Ovary (tissue), 9 donors: ENCODE results near the gene ACAD11. TPM values are rescaled to one million over a fixed set of nuclear protein-coding genes. Genes with fewer than 3 reads are reported as not detected.
"Not testable (repeated sequence)": the region's sequence is repeated elsewhere in the genome, so short reads cannot be mapped to it uniquely, and the experiment has no call there.

Experiments used
- DNase-seq, 5 donors: peaks; one replicate each; pipeline ENCODE4 v3.0.0-alpha.2; 2019 to 2020
- H3K27ac ChIP-seq, 2 donors: fragments of 200-600 bp; one replicate each; pipeline versions ENCODE4 v1.5.1 to v1.8.0; 2019 to 2022
- H3K27me3 ChIP-seq: fragments of 200-600 bp; one replicate; pipeline ENCODE4 v1.8.0; 2022
- H3K36me3 ChIP-seq: fragments of 200-600 bp; sonication (generic); one replicate; pipeline ENCODE4 v1.5.1; 2019
- H3K4me1 ChIP-seq: one replicate; pipeline ENCODE4 v1.8.1; 2013; ENCODE audit warnings: mild to moderate bottlenecking, moderate library complexity; ENCODE audit not compliant: insufficient read depth
- H3K4me3 ChIP-seq: fragments of 200-600 bp; sonication (generic); one replicate; pipeline ENCODE4 v1.5.1; 2017
- H3K9me3 ChIP-seq, 2 donors: fragments of 200-600 bp in 1 of 2; sonication (generic) in 1 of 2; one replicate each; pipeline versions ENCODE4 v1.5.1 to v1.8.1; 2013 to 2019; ENCODE audit warnings: mild to moderate bottlenecking in 1 of 2, moderate library complexity in 1 of 2
- CTCF ChIP-seq, 3 donors: fragments of 450-650 bp in 2 of 3; fragments of 200-600 bp in 1 of 3; IDR thresholded peaks; one replicate each; pipeline versions ENCODE4 v1.5.1 to v1.8.0; 2016 to 2022; ENCODE audit warnings: antibody characterized with exemption in 3 of 3, mild to moderate bottlenecking in 1 of 3
- EP300 ChIP-seq: sonication (generic); formaldehyde crosslinking; IDR thresholded peaks from one replicate; pipeline ENCODE4 v1.6.1; 2017; ENCODE audit warnings: antibody characterized with exemption
- POLR2A ChIP-seq: fragments of 450-650 bp; IDR thresholded peaks from one replicate; pipeline ENCODE4 v1.6.1; 2017; ENCODE audit warnings: antibody characterized with exemption, mild to moderate bottlenecking, moderate library complexity
- WGBS, 3 donors: extraction: QIAGEN DNeasy Blood & Tissue Kit in 1 of 3; methylation state at CpG; one replicate each; pipeline versions ENCODE4 v1.1.5 to v1.1.7; 2013 to 2017; 5-methylcytosine and 5-hydroxymethylcytosine counted together
- intact Hi-C, 4 donors: fragments of 100-400 bp; cut with DNase I; formaldehyde crosslinking; loops; one replicate each; pipeline versions ENCODE4 v1.11.0 to v1.15.1; 2022 to 2023
- polyA plus RNA-seq, 2 donors: library from polyadenylated mRNA; stranded (reverse); fragments of 200-250 nt in 1 of 2; fragments of 350-450 nt in 1 of 2; fragmentation: Illumina TruSeq in 1 of 2; extraction: RNeasy Lipid Tissue Mini Kit (QIAGEN cat#74804) in 1 of 2; gene quantifications; one replicate each; pipeline ENCODE4 v1.2.3, GENCODE V29; 2013 to 2014
- total RNA-seq, 7 donors: library from RNA; depleted of rRNA in 2 of 7; stranded (reverse); fragments of >200 nt in 2 of 7; fragmentation: NEBNext Ultra II Directional in 3 of 7; extraction: Animal tissue kit (Norgen Biotek cat#: 25700) in 3 of 7; gene quantifications; one replicate each; pipeline versions ENCODE4 v1.1.0 to v1.2.4, GENCODE V29; 2016 to 2023
- donor health status: DM: no; HTN: no; CAD: no; lungs with moderate emphysema.
- donor health status: DM: no; HTN: no; CAD: no.
- donor health status: Bipolar disorder and iron deficiency.
- donor health status: DM: yes; HTN: yes; CAD: no.
- donor health status: DM: no; HTN: no; CAD: no.
- donor health status: DM: yes; HTN: yes; CAD: no.

Gene ACAD11
- total and polyA plus RNA-seq, 9 donors = 18.7 to 48.8 (median 25.8) TPM

- WGBS, 3 donors = 25 to 43% (median 42%) methylated on average over 1 of the region's 1 CpG
- no peaks in the 10 kb centered on the region for H3K4me1 ChIP-seq
- no peak for DNase-seq
- H3K27me3 ChIP-seq = no peaks in the 10 kb centered on the region
- intact Hi-C loops = no loop called here
- H3K4me3 ChIP-seq = no peak overlapping the region
- no peaks in the 10 kb centered on the region for H3K36me3 ChIP-seq
- no peaks in the 10 kb centered on the region for H3K9me3 ChIP-seq
- TF ChIP-seq CTCF (IDR thresholded peaks at IDR 0.05) (no peak), POLR2A (no peak), EP300 (no peak)
- H3K27ac ChIP-seq = no peak overlapping the region
These were observed 53.5 kb downstream of the ACAD11 start for GRCh38 chr3:132606085-132606484.

DNA sequence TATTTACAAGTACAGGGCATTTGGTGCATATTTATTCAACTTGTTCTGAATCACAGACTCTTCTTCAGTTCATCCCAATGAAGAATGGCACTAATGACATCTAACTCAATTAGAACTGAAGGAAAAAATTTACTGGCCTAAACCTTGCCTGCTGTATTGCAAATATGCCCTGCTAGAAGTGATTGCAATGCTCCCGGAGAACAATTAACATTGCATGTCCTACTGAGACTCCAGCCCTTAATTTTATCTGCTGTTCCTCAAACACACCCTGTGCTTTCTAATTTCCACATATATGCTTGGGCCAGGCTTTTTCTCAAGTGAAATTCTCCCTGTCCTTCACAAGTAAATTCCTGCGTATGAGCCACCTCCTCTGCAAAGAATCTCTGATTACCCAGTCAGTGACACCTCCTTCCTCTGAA is 54.2 kb downstream of the ACAD11 start:
- TF ChIP-seq EP300 = no peak
- TF ChIP-seq POLR2A = no peak
- TF ChIP-seq CTCF (IDR thresholded peaks at IDR 0.05) = no peak
- no peak overlapping the region for H3K27ac ChIP-seq
- intact Hi-C loops = no loop called here

GRCh38 chr3:132600614-132601013 is 59.0 kb downstream of the ACAD11 start:
- intact Hi-C loops, DNase-seq, H3K4me1 ChIP-seq, H3K9me3 ChIP-seq, H3K4me3 ChIP-seq, H3K36me3 ChIP-seq, H3K27me3 ChIP-seq, H3K27ac ChIP-seq: not testable (repeated sequence)
- WGBS, 3 donors = no CpG with 5 or more reads among the region's 1 CpG

More for the DNA sequence above, 54.2 kb downstream of the ACAD11 start:
- no peaks in the 10 kb centered on the region for H3K36me3 ChIP-seq
- H3K4me1 ChIP-seq = no peaks in the 10 kb centered on the region
- no peaks in the 10 kb centered on the region for H3K27me3 ChIP-seq
- DNase-seq = no peak
- H3K9me3 ChIP-seq = no peaks in the 10 kb centered on the region
- H3K4me3 ChIP-seq = no peak overlapping the region
- WGBS, 3 donors = 50 to 76% (median 64%) methylated on average over 2 of the region's 2 CpGs

DNA sequence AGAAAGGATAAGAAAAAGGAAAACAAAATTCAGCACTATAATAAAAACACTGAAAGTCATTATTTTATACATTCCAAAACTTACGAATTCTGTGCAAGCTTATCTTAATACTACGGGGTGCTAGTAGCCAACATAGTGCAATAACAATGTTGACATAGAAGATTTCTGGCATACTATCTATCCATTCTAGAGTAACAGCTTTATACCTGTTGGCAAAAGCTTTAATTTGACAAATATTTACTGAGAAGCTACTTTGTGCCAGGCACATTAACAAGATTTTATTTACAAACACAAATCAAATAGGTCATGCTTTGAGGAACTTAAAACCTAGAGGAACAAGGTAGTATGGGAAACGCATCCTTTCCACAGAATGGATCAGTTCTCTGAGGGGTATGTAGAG is 61.4 kb downstream of the ACAD11 start:
- no peak for TF ChIP-seq EP300
- no peak for TF ChIP-seq POLR2A
- TF ChIP-seq CTCF (IDR thresholded peaks at IDR 0.05) = no peak
- H3K4me3 ChIP-seq = no peak overlapping the region
- H3K36me3 ChIP-seq = no peaks in the 10 kb centered on the region
- H3K27ac ChIP-seq = no peak overlapping the region
- H3K9me3 ChIP-seq = no peaks in the 10 kb centered on the region
- intact Hi-C loops = no loop called here
- 38 to 42% (median 38%) methylated on average over 3 of the region's 3 CpGs for WGBS, 3 donors
- no peaks in the 10 kb centered on the region for H3K27me3 ChIP-seq
- no peaks in the 10 kb centered on the region for H3K4me1 ChIP-seq
- DNase-seq = no peak

GRCh38 chr3:132597660-132598059 is 61.9 kb downstream of the ACAD11 start:
- H3K36me3 ChIP-seq = no peaks in the 10 kb centered on the region
- no peaks in the 10 kb centered on the region for H3K4me1 ChIP-seq
- H3K27me3 ChIP-seq = no peaks in the 10 kb centered on the region
- no peak for DNase-seq
- TF ChIP-seq EP300 (no peak), CTCF (IDR thresholded peaks at IDR 0.05) (no peak), POLR2A (no peak)
- no peaks in the 10 kb centered on the region for H3K9me3 ChIP-seq
- intact Hi-C loops = no loop called here
- no peak overlapping the region for H3K27ac ChIP-seq
- H3K4me3 ChIP-seq = peak overlapping the region; percentile 19
- 65 to 80% (median 68%) methylated on average over 2 of the region's 2 CpGs for WGBS, 3 donors
